Cardiac fibroblast (primary cell): Measurements from ENCODE around the gene BBX.
A peak's percentile ranks its signal among the peaks of the same experiment; 100 is the strongest.

ENCODE experiments used
- DNase-seq, 2 donors: peaks; one replicate each; pipeline versions ENCODE4 v3.0.0 to v3.0.0-alpha.2; 2010; ENCODE audit warnings: low read depth in 2 of 2
- H3K4me3 ChIP-seq, 2 donors: replicated peaks in 1 of 2; 1 replicate in 1 of 2; 2 replicates in 1 of 2; pipeline ENCODE4 v1.5.1; 2011; ENCODE audit warnings: low read depth in 2 of 2, low read length in 2 of 2, mild to moderate bottlenecking in 2 of 2, moderate library complexity in 1 of 2
- CTCF ChIP-seq: IDR thresholded peaks from one replicate; pipeline ENCODE4 v1.5.1; 2011; ENCODE audit warnings: low read depth, mild to moderate bottlenecking, low read length, inconsistent platforms

BBX gene

GRCh38 chr3:107670986-107671385 is 148.2 kb downstream of the BBX start:
- H3K4me3 ChIP-seq = no peak overlapping the region
- no peak for TF ChIP-seq CTCF
- no peak for DNase-seq

GRCh38 chr3:107674371-107674770 is 151.6 kb downstream of the BBX start:
- H3K4me3 ChIP-seq = no peak overlapping the region
- DNase-seq = no peak
- no peak for TF ChIP-seq CTCF

- no peak overlapping the region for H3K4me3 ChIP-seq
- TF ChIP-seq CTCF = no peak
- no peak for DNase-seq
Observed at GRCh38 chr3:107675233-107675900, 152.6 kb downstream of the BBX start.

- peak; percentile 56 for DNase-seq
- TF ChIP-seq CTCF = peak; percentile 42
- no peak overlapping the region for H3K4me3 ChIP-seq
Observed at GRCh38 chr3:107676469-107677309, 153.9 kb downstream of the BBX start.

- TF ChIP-seq CTCF = no peak
- DNase-seq = no peak
- no peak overlapping the region for H3K4me3 ChIP-seq
Observed at GRCh38 chr3:107679921-107680320, 157.2 kb downstream of the BBX start.

- DNase-seq = peak; percentile 40 to 42
- TF ChIP-seq CTCF = no peak
- H3K4me3 ChIP-seq = no peak overlapping the region
Observed at GRCh38 chr3:107680698-107681097, 157.9 kb downstream of the BBX start.
